CD4-positive, alpha-beta T cell treated with Interleukin-6 for 4 hours (primary cell): ENCODE data around the gene ABHD12.
"Not testable (repeated sequence)": the region's sequence is repeated elsewhere in the genome, so short reads cannot be mapped to it uniquely, and the experiment has no call there.

ENCODE experiments used
- DNase-seq: peaks from one replicate; pipeline ENCODE4 v3.0.0-alpha.2; 2020; ENCODE audit warnings: mixed read lengths

Gene ABHD12

GRCh38 chr20:25353353-25353746 is 37.3 kb downstream of the ABHD12 start:
- no peak for DNase-seq

- no peak for DNase-seq
Measured at GRCh38 chr20:25352746-25353145, 37.9 kb downstream of the ABHD12 start.

GRCh38 chr20:25351024-25351360 is 39.6 kb downstream of the ABHD12 start:
- DNase-seq = no peak

GRCh38 chr20:25346349-25346748 is 44.3 kb downstream of the ABHD12 start:
- no peak for DNase-seq

- DNase-seq = no peak
Measured at GRCh38 chr20:25345721-25346120, 44.9 kb downstream of the ABHD12 start.

- no peak for DNase-seq
Measured at GRCh38 chr20:25344634-25345033, 46.0 kb downstream of the ABHD12 start.

- DNase-seq = no peak
Measured at GRCh38 chr20:25341716-25342680, 48.6 kb downstream of the ABHD12 start.

- no peak for DNase-seq
Measured at GRCh38 chr20:25340380-25340779, 50.3 kb downstream of the ABHD12 start.

- DNase-seq = no peak
Measured at GRCh38 chr20:25339608-25340007, 51.0 kb downstream of the ABHD12 start.

- no peak for DNase-seq
Measured at GRCh38 chr20:25338112-25339023, 52.3 kb downstream of the ABHD12 start.

GRCh38 chr20:25336561-25337422 is 53.8 kb downstream of the ABHD12 start:
- no peak for DNase-seq

- DNase-seq = not testable (repeated sequence)
Measured at GRCh38 chr20:25334972-25335371, 55.7 kb downstream of the ABHD12 start.

GRCh38 chr20:25328954-25329498 is 61.6 kb downstream of the ABHD12 start:
- no peak for DNase-seq

- no peak for DNase-seq
Measured at GRCh38 chr20:25327521-25328235, 63.0 kb downstream of the ABHD12 start.

GRCh38 chr20:25325997-25326396 is 64.6 kb downstream of the ABHD12 start:
- DNase-seq = no peak

- DNase-seq = no peak
Measured at GRCh38 chr20:25325073-25325472, 65.6 kb downstream of the ABHD12 start.

- DNase-seq = no peak
Measured at GRCh38 chr20:25324412-25324811, 66.2 kb downstream of the ABHD12 start.

- DNase-seq = no peak
Measured at GRCh38 chr20:25323496-25324246, 67.0 kb downstream of the ABHD12 start.

GRCh38 chr20:25321991-25322390 is 68.6 kb downstream of the ABHD12 start:
- DNase-seq = no peak

- no peak for DNase-seq
Measured at GRCh38 chr20:25321262-25321831, 69.3 kb downstream of the ABHD12 start.
